HEK293T (cell line): ENCODE results near the gene MPPE1.

Experiments used
- BHLHE40 ChIP-seq: fragments of 450-650 bp; IDR thresholded peaks from 2 replicates; pipeline ENCODE4 v1.6.1; 2016; ENCODE audit warnings: mild to moderate bottlenecking, moderate library complexity, borderline replicate concordance
- ELF4 ChIP-seq: fragments of 450-650 bp; IDR thresholded peaks from 2 replicates; pipeline ENCODE4 v1.6.1; 2017; ENCODE audit warnings: antibody characterized with exemption
- FOXK2 ChIP-seq: fragments of 450-650 bp; IDR thresholded peaks from 2 replicates; pipeline ENCODE4 v1.6.1; 2016; ENCODE audit warnings: mild to moderate bottlenecking
- TARDBP ChIP-seq: fragments of 450-650 bp; IDR thresholded peaks from 2 replicates; pipeline ENCODE4 v1.6.1; 2016

DNA sequence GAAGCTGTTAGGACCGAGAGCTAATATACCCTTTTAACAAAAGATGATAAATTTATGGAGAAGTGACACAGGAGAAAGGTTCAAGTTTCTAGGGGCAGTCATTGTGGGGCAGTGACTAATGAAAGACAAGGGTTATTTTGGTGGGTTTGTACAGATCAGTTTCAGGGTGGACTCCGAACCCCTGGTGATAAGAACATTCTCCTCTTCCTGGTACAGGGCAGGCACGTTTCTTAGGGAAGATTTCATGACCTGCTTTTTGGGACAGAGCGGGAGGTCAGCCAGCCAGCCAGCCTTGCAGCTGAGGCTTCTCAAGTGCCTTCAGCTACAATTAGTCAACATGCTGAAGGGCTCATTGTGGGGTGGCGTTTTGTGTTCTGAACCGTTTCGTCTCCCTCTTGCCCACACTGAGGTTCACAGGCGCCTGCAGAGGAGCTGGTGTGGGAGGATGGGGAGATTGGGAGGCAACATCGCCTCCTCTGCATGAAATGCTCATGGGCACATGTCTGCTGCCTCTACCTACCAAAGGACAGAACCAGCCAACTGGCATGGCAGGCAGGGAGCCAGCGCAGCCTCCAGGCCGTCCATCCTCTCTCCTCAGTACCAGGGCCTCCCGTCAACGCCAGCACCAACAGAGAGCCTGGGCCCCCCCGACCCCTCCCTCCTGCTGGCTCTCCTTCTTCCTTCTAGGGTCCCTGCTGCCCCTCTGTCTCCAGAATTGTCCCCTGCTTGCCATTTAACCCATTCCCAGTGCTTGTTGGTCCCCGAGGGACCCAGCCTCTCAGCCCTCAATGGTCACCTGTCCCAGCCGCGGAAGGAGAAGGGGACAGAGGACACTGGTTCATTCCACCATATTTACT is 47.3 kb downstream of the MPPE1 start:
- TF ChIP-seq BHLHE40 (no peak), ELF4 (no peak), TARDBP (no peak), FOXK2 (no peak)
